CD14-positive monocyte (primary cell): ENCODE measurements around the gene CCR1. TPM values are rescaled to one million over a fixed set of nuclear protein-coding genes. Genes with fewer than 3 reads are reported as not detected.

Experiments
- DNase-seq, 3 donors: peaks; one replicate each; pipeline ENCODE4 v3.0.0-alpha.2; 2011 to 2022
- H2AFZ ChIP-seq: 2 replicates; pipeline ENCODE4 v1.6.0; 2012; ENCODE audit warnings: mild to moderate bottlenecking, low read depth, low read length, inconsistent platforms; ENCODE audit not compliant: insufficient read depth, poor library complexity, severe bottlenecking
- H3K27ac ChIP-seq, 2 donors: 1 replicate in 1 of 2; 2 replicates in 1 of 2; pipeline ENCODE4 v1.5.1; 2012 to 2013; ENCODE audit warnings: low read length in 2 of 2, control low read depth in 1 of 2, inconsistent platforms in 1 of 2, low read depth in 1 of 2, mild to moderate bottlenecking in 1 of 2
- H3K27me3 ChIP-seq, 2 donors: one replicate each; pipeline versions ENCODE4 v1.6.0 to v1.6.1; 2011 to 2013; ENCODE audit warnings: low read length in 2 of 2; ENCODE audit not compliant: control insufficient read depth in 2 of 2, insufficient read depth in 2 of 2
- H3K36me3 ChIP-seq, 2 donors: replicated peaks in 1 of 2; 1 replicate in 1 of 2; 2 replicates in 1 of 2; pipeline versions ENCODE4 v1.5.1 to v1.6.1; 2012 to 2013; ENCODE audit warnings: low read length in 2 of 2, control low read depth in 1 of 2, inconsistent platforms in 1 of 2, mild to moderate bottlenecking in 1 of 2; ENCODE audit not compliant: insufficient read depth in 2 of 2, control insufficient read depth in 1 of 2
- H3K4me1 ChIP-seq, 2 donors: 1 replicate in 1 of 2; 2 replicates in 1 of 2; pipeline versions ENCODE4 v1.5.1 to v1.6.1; 2012 to 2013; ENCODE audit warnings: low read length in 2 of 2, control low read depth in 1 of 2, inconsistent platforms in 1 of 2, mild to moderate bottlenecking in 1 of 2, moderate library complexity in 1 of 2; ENCODE audit not compliant: insufficient read depth in 2 of 2, control insufficient read depth in 1 of 2
- H3K4me2 ChIP-seq: replicated peaks from 2 replicates; pipeline ENCODE3; 2012; ENCODE audit warnings: low read length, moderate library complexity, mild to moderate bottlenecking; ENCODE audit not compliant: poor library complexity, severe bottlenecking; ENCODE audit errors: extremely low read depth
- H3K4me3 ChIP-seq, 3 experiments: fragments of 200-600 bp in 1 of 3; sonication (generic) in 1 of 3; replicated peaks in 1 of 3; 1 replicate in 2 of 3; 2 replicates in 1 of 3; pipeline ENCODE4 v1.5.1; 2011 to 2013; ENCODE audit warnings: low read length in 3 of 3, mild to moderate bottlenecking in 3 of 3, control low read depth in 2 of 3, low read depth in 2 of 3, inconsistent platforms in 1 of 3, moderate library complexity in 1 of 3
- H3K79me2 ChIP-seq: 2 replicates; pipeline ENCODE4 v1.6.0; 2012; ENCODE audit warnings: mild to moderate bottlenecking, control low read depth, inconsistent platforms, low read length, moderate library complexity; ENCODE audit not compliant: insufficient read depth
- H3K9ac ChIP-seq: 2 replicates; pipeline ENCODE4 v1.6.0; 2017; ENCODE audit warnings: low read length, mild to moderate bottlenecking; ENCODE audit not compliant: insufficient read depth, poor library complexity, severe bottlenecking
- H3K9me3 ChIP-seq, 2 donors: replicated peaks in 1 of 2; 1 replicate in 1 of 2; 2 replicates in 1 of 2; pipeline versions ENCODE4 v1.5.1 to v1.6.1; 2012 to 2013; ENCODE audit warnings: low read length in 2 of 2, control low read depth in 1 of 2; ENCODE audit not compliant: control insufficient read depth in 1 of 2, insufficient read depth in 1 of 2
- H4K20me1 ChIP-seq: 2 replicates; pipeline ENCODE4 v1.6.0; 2012; ENCODE audit warnings: mild to moderate bottlenecking, low read length, control low read depth, moderate library complexity; ENCODE audit not compliant: insufficient read depth
- H3K27ac Mint-ChIP-seq, 7 donors: one replicate each; pipeline ENCODE4 v1.8.0; 2020; ENCODE audit warnings: mild to moderate bottlenecking in 7 of 7, mixed read lengths in 7 of 7, moderate library complexity in 6 of 7, inconsistent platforms in 2 of 7
- H3K27me3 Mint-ChIP-seq, 3 donors: one replicate each; pipeline ENCODE4 v1.8.0; 2021 to 2022; ENCODE audit warnings: low read depth in 3 of 3, mild to moderate bottlenecking in 3 of 3, mixed read lengths in 3 of 3, moderate library complexity in 3 of 3, inconsistent platforms in 1 of 3
- H3K36me3 Mint-ChIP-seq, 2 donors: one replicate each; pipeline ENCODE4 v1.8.0; 2020; ENCODE audit warnings: mixed read lengths in 2 of 2, inconsistent platforms in 1 of 2, mild to moderate bottlenecking in 1 of 2
- H3K4me1 Mint-ChIP-seq: one replicate; pipeline ENCODE4 v1.8.0; 2020; ENCODE audit warnings: mild to moderate bottlenecking, mixed read lengths
- H3K4me3 Mint-ChIP-seq, 2 donors: one replicate each; pipeline ENCODE4 v1.8.0; 2020; ENCODE audit warnings: mild to moderate bottlenecking in 2 of 2, mixed read lengths in 2 of 2, moderate library complexity in 1 of 2
- H3K9me3 Mint-ChIP-seq, 7 donors: one replicate each; pipeline ENCODE4 v1.8.0; 2020 to 2022; ENCODE audit warnings: mixed read lengths in 7 of 7, mild to moderate bottlenecking in 6 of 7, moderate library complexity in 6 of 7, inconsistent platforms in 2 of 7
- CTCF ChIP-seq: fragments of 200-600 bp; IDR thresholded peaks from one replicate; pipeline ENCODE4 v1.8.0; 2022; ENCODE audit warnings: antibody characterized with exemption, mild to moderate bottlenecking
- WGBS: methylation state at CpG from one replicate; pipeline ENCODE4 v1.1.5; 2013; ENCODE audit warnings: missing lambda C conversion rate; ENCODE audit not compliant: insufficient coverage; 5-methylcytosine and 5-hydroxymethylcytosine counted together
- intact Hi-C, 2 donors: fragments of 100-400 bp; cut with micrococcal nuclease; formaldehyde crosslinking; loops; one replicate each; pipeline versions ENCODE4 v1.15.0 to v1.15.1; 2023
- polyA plus RNA-seq, 3 donors: library from polyadenylated mRNA; depleted of rRNA in 1 of 3; unstranded in 2 of 3; stranded (reverse) in 1 of 3; fragments of 300-500 nt in 2 of 3; fragments of >200 nt in 1 of 3; fragmentation: Illumina TruSeq in 2 of 3; gene quantifications; 1 replicate in 2 of 3; 2 replicates in 1 of 3; pipeline ENCODE4 v1.2.3, GENCODE V29; 2012 to 2021

The CCR1 gene
- polyA plus RNA-seq, 3 donors, result 56.7 to 304 (median 233) TPM

DNA sequence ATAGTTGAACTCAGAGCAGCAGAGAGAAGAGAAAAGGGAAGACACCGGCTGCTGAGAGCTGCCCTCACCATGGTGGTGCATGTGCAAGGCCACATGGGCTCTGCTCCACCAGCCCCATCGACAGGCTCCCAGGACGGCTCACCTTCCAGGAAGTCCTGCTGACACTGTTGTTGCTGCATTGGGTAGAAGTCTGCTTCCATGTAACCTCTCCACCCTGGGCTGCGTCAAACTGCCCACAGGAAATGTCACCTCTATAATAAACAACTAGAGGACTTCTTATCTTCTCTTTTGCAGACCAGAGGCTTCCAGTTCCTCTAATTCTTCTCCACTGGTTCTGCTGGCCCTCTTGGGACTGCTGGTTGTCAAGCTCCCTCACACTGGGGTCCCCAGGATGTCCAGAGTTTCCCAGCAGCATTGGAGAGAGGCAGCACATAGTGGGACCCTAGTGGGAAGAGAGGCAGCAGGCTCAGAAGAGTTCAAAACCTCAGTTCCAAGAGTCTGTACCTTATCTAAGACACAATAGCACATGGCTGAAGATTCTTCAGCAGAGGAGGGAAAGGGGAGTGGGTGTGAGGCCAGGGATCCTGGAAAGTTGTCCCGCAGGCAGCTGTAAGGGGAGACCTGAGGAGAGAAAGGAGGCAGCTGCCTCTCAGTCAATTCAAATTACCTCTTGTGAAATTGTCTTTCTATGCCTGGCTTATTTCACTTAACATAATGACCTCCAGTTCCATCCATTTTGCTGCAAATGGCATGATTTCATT is 28.4 kb upstream of the CCR1 start:
- no peaks in the 10 kb centered on the region for H3K9me3 ChIP-seq
- no peaks in the 10 kb centered on the region for H3K36me3 ChIP-seq
- no peak for DNase-seq
- peaks cover 0 to 2% (median 0%) of the 10 kb centered on the region in 7 donors for H3K9me3 Mint-ChIP-seq
- H3K4me1 Mint-ChIP-seq, result peaks cover 28% of the 10 kb centered on the region
- peaks cover 22 to 28% of the 10 kb centered on the region in 2 donors for H3K4me1 ChIP-seq
- H3K27ac ChIP-seq, result no peak overlapping the region
- intact Hi-C loops, result no loop called here
- peak overlapping the region in 1 of 2 donors; percentile 21 for H3K4me3 Mint-ChIP-seq
- no peak overlapping the region for H3K4me2 ChIP-seq
- no peaks in the 10 kb centered on the region for H3K79me2 ChIP-seq
- WGBS, result 7% methylated on average over 2 of the region's 5 CpGs
- H2AFZ ChIP-seq, result peak overlapping the region; percentile 19
- peaks cover 0 to 8% (median 2%) of the 10 kb centered on the region in 3 donors for H3K27me3 Mint-ChIP-seq
- H3K36me3 Mint-ChIP-seq, result peaks cover 0 to 2% of the 10 kb centered on the region in 2 donors
- H3K27ac Mint-ChIP-seq, result peak overlapping the region in 3 of 7 donors; percentile 41 to 64 (median 54)
- H3K27me3 ChIP-seq, result no peaks in the 10 kb centered on the region
- no peak overlapping the region for H3K9ac ChIP-seq
- no peaks in the 10 kb centered on the region for H4K20me1 ChIP-seq
- no peak for TF ChIP-seq CTCF
- H3K4me3 ChIP-seq, result no peak overlapping the region

DNA sequence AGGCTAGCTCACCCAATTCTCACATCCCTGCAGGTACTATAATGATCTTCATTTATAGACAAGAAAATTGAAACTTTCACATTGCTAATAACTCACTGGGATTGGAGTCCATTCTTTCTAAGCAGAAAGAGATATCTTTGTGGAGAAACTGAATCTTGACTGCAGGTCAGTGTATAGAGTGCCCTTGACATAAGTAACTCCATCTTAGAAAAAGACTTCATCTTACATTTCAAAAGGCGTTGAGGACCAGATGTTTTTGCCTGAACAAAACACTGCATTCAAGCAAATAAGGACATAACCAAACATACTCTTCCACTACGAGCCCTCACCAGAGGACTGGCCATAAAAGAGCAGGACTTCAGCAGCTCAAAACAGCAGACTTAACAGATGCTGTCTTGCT is 27.3 kb upstream of the CCR1 start:
- no peak for DNase-seq
- Histone ChIP-seq H3K4me2 (no peak overlapping the region), H3K79me2 (no peaks in the 10 kb centered on the region), H4K20me1 (no peaks in the 10 kb centered on the region), H3K4me3 (no peak overlapping the region), H3K4me1 (peaks cover 19 to 23% of the 10 kb centered on the region in 2 donors), H3K9ac (no peak overlapping the region), H3K36me3 (no peaks in the 10 kb centered on the region), H2AFZ (no peak overlapping the region), H3K27me3 (no peaks in the 10 kb centered on the region), H3K9me3 (no peaks in the 10 kb centered on the region), H3K27ac (no peak overlapping the region)
- Mint-ChIP-seq H3K27ac (no peak overlapping the region), H3K9me3 (peaks cover 0 to 2% (median 0%) of the 10 kb centered on the region in 7 donors), H3K27me3 (peaks cover 0 to 10% (median 2%) of the 10 kb centered on the region in 3 donors), H3K4me3 (no peak overlapping the region), H3K36me3 (peaks cover 0 to 2% of the 10 kb centered on the region in 2 donors), H3K4me1 (peaks cover 22% of the 10 kb centered on the region)
- intact Hi-C loops, result no loop called here
- TF ChIP-seq CTCF, result no peak
- 100% methylated on average over 2 of the region's 2 CpGs for WGBS
